ENCODE results near the gene GNAZ. TPM values are rescaled to one million over a fixed set of nuclear protein-coding genes. Genes with fewer than 3 reads are reported as not detected.

Gene GNAZ
- total and polyA plus RNA-seq, 2 of the 8 experiments (the other 6 are each of a cell fraction or from before 2014, with no cell fraction given) = 6.6 to 9.6 TPM

DNA sequence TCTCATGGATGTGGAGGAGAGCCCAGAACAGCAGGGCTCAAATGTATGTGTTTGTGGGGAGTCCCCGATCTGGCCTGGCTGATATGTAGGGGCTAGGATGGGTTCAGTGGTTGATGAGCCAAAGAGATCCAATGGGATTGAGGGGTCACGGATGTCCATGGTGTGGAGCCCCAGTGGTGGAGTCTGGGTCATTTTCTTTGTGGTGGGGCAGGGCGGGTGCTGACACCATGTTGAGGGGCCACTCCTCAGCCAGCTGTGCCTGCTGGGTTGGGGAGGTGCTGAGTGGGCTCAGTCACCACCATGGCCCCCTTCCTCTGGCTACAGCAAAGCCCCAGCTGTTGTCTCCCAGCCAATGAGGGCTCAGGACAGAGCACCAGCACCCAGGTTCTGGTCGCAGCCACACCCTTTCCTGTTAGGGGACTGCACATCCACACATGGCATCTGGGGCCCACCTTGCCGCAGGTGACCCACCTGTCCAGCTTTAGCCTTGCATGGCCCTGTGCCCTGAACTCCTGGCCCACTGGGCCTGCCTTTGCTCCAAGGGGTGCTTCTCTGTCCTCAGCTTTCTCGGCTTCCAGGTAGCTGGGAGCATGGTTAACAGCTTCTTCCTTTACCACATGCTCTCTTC is 3.2 kb upstream of the GNAZ start:
- no peaks in the 10 kb centered on the region for H3K79me1 ChIP-seq (ENCODE audit: low read depth, low read length)
- H2BK20ac ChIP-seq (ENCODE audit: low read length) = no peak overlapping the region
- no peak overlapping the region for H2BK5ac ChIP-seq (ENCODE audit: low read depth, low read length)
- no peak overlapping the region for H3K4me3 ChIP-seq (ENCODE audit: extremely low read depth in 1 of 4, insufficient read depth in 2 of 4, low read depth in 3 of 4, low read length in 4 of 4)
- FAIRE-seq = no peak
- H3K9me3 ChIP-seq (ENCODE audit: insufficient read depth in 2 of 2, low read depth in 1 of 2, low read length in 1 of 2) = no peaks in the 10 kb centered on the region
- peaks cover 6 to 34% (median 32%) of the 10 kb centered on the region in 4 experiments for H3K27me3 ChIP-seq (replicated peaks in 1 of 4; ENCODE audit: control insufficient read depth in 3 of 4, extremely low read depth in 1 of 4, insufficient read depth in 3 of 4, low read length in 3 of 4)
- H2AFZ ChIP-seq (ENCODE audit: low read length) = no peak overlapping the region
- POLR2A ChIA-PET (ENCODE audit: partially characterized antibody) = no interaction called here
- no peak overlapping the region for H2AK5ac ChIP-seq (ENCODE audit: low read depth, low read length)
- H3K56ac ChIP-seq (replicated peaks; ENCODE audit: insufficient read length, low read depth, low read length) = no peak overlapping the region
- no peak overlapping the region for H4K5ac ChIP-seq (ENCODE audit: insufficient read length, low read depth, low read length)
- WGBS, 2 experiments (ENCODE audit: extremely low coverage in 1 of 2, insufficient coverage in 1 of 2, insufficient read length in 1 of 2, insufficient replicate concordance in 2 of 2, low coverage in 1 of 2, low lambda C conversion rate in 2 of 2, missing lambda C conversion rate in 1 of 2) = 89% methylated on average over 6 of the region's 6 CpGs; no CpG with 5 or more reads in 1 of the 2 experiments
- no peak overlapping the region for H3K14ac ChIP-seq (ENCODE audit: insufficient read length)
- CTCF ChIA-PET (ENCODE audit: partially characterized antibody) = interaction anchor here (0.8 kb wide), 1 partner anchor 45 kb away, joined by 3 read pairs; no protein-coding TSS in a partner anchor
- H3K9ac ChIP-seq (replicated peaks in 1 of 4; ENCODE audit: extremely low read depth in 1 of 4, low read depth in 3 of 4, low read length in 3 of 4) = no peak overlapping the region
- peaks cover 0 to 10% (median 3%) of the 10 kb centered on the region in 4 experiments; a peak in 5 of 7 replicates for H3K4me1 ChIP-seq (replicated peaks in 1 of 4; ENCODE audit: control insufficient read depth in 3 of 4, insufficient read depth in 4 of 4, low read length in 3 of 4)
- H4K20me1 ChIP-seq (replicated peaks in 1 of 2; ENCODE audit: control insufficient read depth in 1 of 2, insufficient read depth in 2 of 2, low read length in 2 of 2) = peaks cover 4 to 9% of the 10 kb centered on the region in 2 experiments
- no peak overlapping the region for H3K27ac ChIP-seq (ENCODE audit: low read depth, low read length)
- no peak overlapping the region for H4K91ac ChIP-seq (replicated peaks; ENCODE audit: insufficient read length, low read length)
- H3K4me2 ChIP-seq (ENCODE audit: insufficient read depth in 1 of 2, low read depth in 2 of 2, low read length in 2 of 2) = no peak overlapping the region
- peak in 1 of 2 experiments; percentile 36 for DNase-seq (ENCODE audit: low read depth in 1 of 2, low spot score in 2 of 2)
- H3K23ac ChIP-seq (ENCODE audit: insufficient read length) = no peak overlapping the region
- H3K18ac ChIP-seq (ENCODE audit: extremely low read depth, low read length) = no peak overlapping the region
- H4K8ac ChIP-seq (ENCODE audit: extremely low read depth, insufficient read depth, low read length) = no peak overlapping the region
- H3K4ac ChIP-seq (replicated peaks; ENCODE audit: insufficient read length, low read depth, low read length) = no peak overlapping the region
- H3K36me3 ChIP-seq (ENCODE audit: control insufficient read depth in 2 of 4, insufficient read depth in 4 of 4, low read length in 3 of 4) = no peaks in the 10 kb centered on the region
- peaks cover 11% of the 10 kb centered on the region; the same call in 1 of the 2 replicates for H3K23me2 ChIP-seq (ENCODE audit: low read depth, low read length)
- H3K79me2 ChIP-seq (ENCODE audit: control insufficient read depth in 1 of 2, insufficient read depth in 2 of 2, low read length in 2 of 2) = no peaks in the 10 kb centered on the region
- H2BK120ac ChIP-seq (replicated peaks; ENCODE audit: low read depth, low read length) = no peak overlapping the region
- H2BK15ac ChIP-seq (ENCODE audit: low read length) = no peak overlapping the region
- no peak overlapping the region for H2BK12ac ChIP-seq (ENCODE audit: low read depth, low read length)
- TF ChIP-seq CREB1 (IDR thresholded peaks at IDR 0.05) = no peak
- TF ChIP-seq EP300 (IDR thresholded peaks at IDR 0.05; ENCODE audit: borderline replicate concordance in 1 of 2, low read depth in 2 of 2, low read length in 2 of 2) = no peak
- TF ChIP-seq, protein P1, sequence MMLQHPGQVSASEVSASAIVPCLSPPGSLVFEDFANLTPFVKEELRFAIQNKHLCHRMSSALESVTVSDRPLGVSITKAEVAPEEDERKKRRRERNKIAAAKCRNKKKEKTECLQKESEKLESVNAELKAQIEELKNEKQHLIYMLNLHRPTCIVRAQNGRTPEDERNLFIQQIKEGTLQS (IDR thresholded peaks at IDR 0.05; ENCODE audit: insufficient read depth, low read depth, low read length) = no peak
- TF ChIP-seq CEBPB (IDR thresholded peaks at IDR 0.05; ENCODE audit: low read depth, low read length) = no peak
- no peak for TF ChIP-seq TAF1 (IDR thresholded peaks at IDR 0.05; ENCODE audit: low read depth, low read length)
- no peak for TF ChIP-seq BCL11A (IDR thresholded peaks at IDR 0.05; ENCODE audit: low read depth in 2 of 2, low read length in 2 of 2)
